HAP-1 (cell line): ENCODE results near the gene PAH.

Experiments used
- DNase-seq, 2 experiments: peaks; one replicate each; pipeline ENCODE4 v3.0.0-alpha.2; 2016 to 2020; ENCODE audit warnings: low spot score in 2 of 2
- H3K27me3 ChIP-seq: fragments of 250-450 bp; sonication (Bioruptor Pico); 2 replicates; pipeline ENCODE4 v1.5.1; 2020; ENCODE audit warnings: low read depth, mild to moderate bottlenecking, moderate library complexity
- H3K36me3 ChIP-seq: fragments of 250-450 bp; sonication (Bioruptor Pico); replicated peaks from 2 replicates; pipeline ENCODE4 v1.5.1; 2020; ENCODE audit warnings: mild to moderate bottlenecking
- H3K4me1 ChIP-seq: fragments of 250-450 bp; sonication (Bioruptor Pico); 2 replicates; pipeline ENCODE4 v1.5.1; 2020; ENCODE audit warnings: mild to moderate bottlenecking
- H3K4me3 ChIP-seq: fragments of 250-450 bp; sonication (Bioruptor Pico); 2 replicates; pipeline ENCODE4 v1.5.1; 2020; ENCODE audit warnings: mild to moderate bottlenecking, moderate library complexity
- H3K9me3 ChIP-seq: fragments of 250-450 bp; sonication (Bioruptor Pico); 2 replicates; pipeline ENCODE4 v1.5.1; 2020; ENCODE audit warnings: mild to moderate bottlenecking, moderate library complexity
- in situ Hi-C: fragments of 300-500 bp; cut with MboI; formaldehyde crosslinking; loops from 3 replicates; pipeline ENCODE4 v1.14.3; 2020; ENCODE audit warnings: low sequenced_read_pairs, inconsistent platforms, mixed read lengths

Gene PAH

GRCh38 chr12:102957339-102958050, 40.5 kb upstream of the PAH start, which contains the start of gene ASCL1:
TSS of gene ASCL1 (plus strand) at chr12:102957674. CDS start at chr12:102958245, 571 bp downstream.
- DNase-seq, result no peak
- Histone ChIP-seq H3K4me3 (no peak within 1 kb of the TSS), H3K27me3 (peaks cover 32% of the 10 kb centered on the region), H3K36me3 (no peaks in the 10 kb centered on the region), H3K9me3 (no peaks in the 10 kb centered on the region), H3K4me1 (no peaks in the 10 kb centered on the region)
- in situ Hi-C loops, result no loop called here

GRCh38 chr12:102956738-102957327, 39.8 kb upstream of the PAH start:
- no peak for DNase-seq
- no peak overlapping the region for H3K4me3 ChIP-seq
- no peaks in the 10 kb centered on the region for H3K36me3 ChIP-seq
- in situ Hi-C loops, result no loop called here
- peaks cover 30% of the 10 kb centered on the region for H3K27me3 ChIP-seq
- no peaks in the 10 kb centered on the region for H3K4me1 ChIP-seq
- H3K9me3 ChIP-seq, result no peaks in the 10 kb centered on the region

- H3K9me3 ChIP-seq, result no peaks in the 10 kb centered on the region
- no peak for DNase-seq
- H3K4me1 ChIP-seq, result no peaks in the 10 kb centered on the region
- no peak overlapping the region for H3K4me3 ChIP-seq
- in situ Hi-C loops, result no loop called here
- peaks cover 24% of the 10 kb centered on the region for H3K27me3 ChIP-seq
- H3K36me3 ChIP-seq, result no peaks in the 10 kb centered on the region
These were observed 39.1 kb upstream of the PAH start for GRCh38 chr12:102955926-102956737.

DNA sequence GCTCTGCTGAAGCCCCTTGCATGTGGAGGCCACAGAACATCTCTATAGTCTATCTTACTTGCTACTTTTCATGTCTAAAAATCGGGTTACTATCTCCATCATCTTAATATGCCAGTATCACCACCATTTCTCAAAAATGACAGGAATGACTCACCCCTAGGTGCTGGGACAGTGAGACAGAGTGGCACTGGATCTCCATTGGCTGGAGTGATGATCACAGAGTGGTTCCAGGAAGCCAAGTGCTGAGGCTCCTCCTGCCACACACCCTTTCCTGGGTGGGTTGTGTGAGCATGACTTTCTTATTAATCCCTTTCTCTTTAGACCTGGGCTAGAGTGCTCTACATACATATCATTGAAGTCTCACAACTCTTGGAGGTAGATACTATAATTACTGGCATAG, 37.1 kb upstream of the PAH start:
- Histone ChIP-seq H3K27me3 (peaks cover 16% of the 10 kb centered on the region), H3K9me3 (no peaks in the 10 kb centered on the region), H3K36me3 (no peaks in the 10 kb centered on the region), H3K4me3 (no peak overlapping the region), H3K4me1 (no peaks in the 10 kb centered on the region)
- in situ Hi-C loops, result no loop called here
- DNase-seq, result no peak

GRCh38 chr12:102953221-102953620, 36.2 kb upstream of the PAH start:
- Histone ChIP-seq H3K4me3 (no peak overlapping the region), H3K4me1 (no peaks in the 10 kb centered on the region), H3K27me3 (peaks cover 11% of the 10 kb centered on the region), H3K36me3 (no peaks in the 10 kb centered on the region), H3K9me3 (no peaks in the 10 kb centered on the region)
- DNase-seq, result no peak
- in situ Hi-C loops, result no loop called here

GRCh38 chr12:102951841-102952240, 34.8 kb upstream of the PAH start:
- in situ Hi-C loops, result no loop called here
- no peak overlapping the region for H3K4me3 ChIP-seq
- no peak for DNase-seq
- peaks cover 11% of the 10 kb centered on the region for H3K27me3 ChIP-seq
- no peaks in the 10 kb centered on the region for H3K4me1 ChIP-seq
- H3K9me3 ChIP-seq, result no peaks in the 10 kb centered on the region
- no peaks in the 10 kb centered on the region for H3K36me3 ChIP-seq

- Histone ChIP-seq H3K9me3 (no peaks in the 10 kb centered on the region), H3K4me3 (no peak overlapping the region), H3K36me3 (no peaks in the 10 kb centered on the region), H3K4me1 (no peaks in the 10 kb centered on the region), H3K27me3 (peaks cover 11% of the 10 kb centered on the region)
- in situ Hi-C loops, result no loop called here
- DNase-seq, result no peak
These were observed 34.0 kb upstream of the PAH start for GRCh38 chr12:102950950-102951619.

DNA sequence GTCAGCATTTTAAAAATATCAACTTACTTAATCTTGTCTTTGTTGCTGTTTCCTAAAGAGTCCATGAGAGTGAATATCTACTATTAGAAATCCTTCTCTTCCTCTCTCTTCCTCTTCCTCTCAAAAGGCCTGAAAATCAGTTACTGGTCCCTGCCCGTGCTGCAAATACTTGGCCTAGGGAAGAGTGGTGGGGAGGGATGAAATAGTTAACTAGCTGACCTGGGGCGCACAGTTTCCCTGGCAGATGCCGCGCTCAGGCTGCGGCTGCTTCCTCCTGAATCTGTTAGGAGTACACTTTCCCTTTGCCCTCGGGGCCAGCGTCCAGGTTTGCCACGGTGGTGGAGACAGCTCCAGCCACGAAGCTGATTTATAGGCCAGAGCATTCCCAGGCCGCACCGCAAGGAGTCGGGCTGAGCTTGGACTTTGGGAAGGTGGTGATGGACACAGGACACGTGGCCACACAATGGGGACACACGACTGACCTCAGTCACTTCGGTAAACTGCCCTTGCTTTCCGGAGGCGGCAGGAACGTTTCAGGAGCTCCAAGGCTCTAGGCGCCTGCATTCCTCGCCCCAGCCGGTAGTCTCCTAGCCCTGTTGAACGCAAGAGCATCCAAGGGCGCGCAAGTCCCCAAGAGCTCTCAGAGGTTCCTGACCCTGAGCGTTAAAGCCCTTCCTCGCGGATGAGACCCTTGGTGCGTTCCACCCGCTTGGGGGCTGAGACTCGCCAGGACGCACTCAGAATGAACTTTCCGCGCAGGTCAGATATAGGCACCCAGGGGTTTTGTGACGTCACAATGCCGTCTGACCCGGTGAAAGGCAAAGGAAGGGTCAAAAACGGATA, 33.3 kb upstream of the PAH start:
- no peaks in the 10 kb centered on the region for H3K4me1 ChIP-seq
- H3K27me3 ChIP-seq, result peaks cover 11% of the 10 kb centered on the region
- DNase-seq, result no peak
- H3K36me3 ChIP-seq, result no peaks in the 10 kb centered on the region
- H3K9me3 ChIP-seq, result no peaks in the 10 kb centered on the region
- in situ Hi-C loops, result no loop called here
- no peak overlapping the region for H3K4me3 ChIP-seq

GRCh38 chr12:102948941-102949352, 31.9 kb upstream of the PAH start:
- Histone ChIP-seq H3K36me3 (no peaks in the 10 kb centered on the region), H3K9me3 (no peaks in the 10 kb centered on the region), H3K4me3 (no peak overlapping the region), H3K27me3 (peaks cover 11% of the 10 kb centered on the region), H3K4me1 (no peaks in the 10 kb centered on the region)
- peak; percentile 28 to 80 for DNase-seq
- in situ Hi-C loops, result loop anchor here (10.0 kb wide), 1 partner anchor 596 kb away; no protein-coding TSS in a partner anchor

DNA sequence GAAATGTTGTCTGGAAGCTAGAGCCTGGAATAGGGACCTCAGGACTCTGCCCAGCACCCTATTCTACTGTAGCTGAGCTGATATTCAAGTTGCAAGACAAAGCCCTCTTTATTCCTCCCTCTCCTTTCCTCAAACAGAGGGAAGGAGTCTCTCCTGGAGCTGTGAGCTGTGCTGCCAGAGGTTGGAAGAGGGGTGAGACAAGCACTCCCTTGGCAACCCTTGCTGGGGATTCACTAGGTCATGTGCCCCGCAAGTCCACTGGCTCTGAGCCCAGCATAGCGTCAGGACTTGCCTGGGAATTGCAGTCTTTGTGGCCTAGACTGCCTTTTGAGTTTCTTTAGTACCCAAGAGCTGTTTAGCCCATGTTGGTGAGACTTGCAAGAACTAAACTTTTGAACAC, 29.0 kb upstream of the PAH start:
- no peak for DNase-seq
- H3K27me3 ChIP-seq, result peaks cover 10% of the 10 kb centered on the region
- in situ Hi-C loops, result loop anchor here (10.0 kb wide), 1 partner anchor 599 kb away; no protein-coding TSS in a partner anchor
- H3K4me3 ChIP-seq, result no peak overlapping the region
- H3K4me1 ChIP-seq, result no peaks in the 10 kb centered on the region
- H3K36me3 ChIP-seq, result no peaks in the 10 kb centered on the region
- H3K9me3 ChIP-seq, result no peaks in the 10 kb centered on the region

GRCh38 chr12:102939670-102940222, 22.7 kb upstream of the PAH start:
- Histone ChIP-seq H3K36me3 (no peaks in the 10 kb centered on the region), H3K4me3 (no peak overlapping the region), H3K27me3 (no peaks in the 10 kb centered on the region), H3K9me3 (no peaks in the 10 kb centered on the region), H3K4me1 (no peaks in the 10 kb centered on the region)
- no peak for DNase-seq
- in situ Hi-C loops, result loop anchor here (10.0 kb wide), 1 partner anchor 605 kb away; no protein-coding TSS in a partner anchor

DNA sequence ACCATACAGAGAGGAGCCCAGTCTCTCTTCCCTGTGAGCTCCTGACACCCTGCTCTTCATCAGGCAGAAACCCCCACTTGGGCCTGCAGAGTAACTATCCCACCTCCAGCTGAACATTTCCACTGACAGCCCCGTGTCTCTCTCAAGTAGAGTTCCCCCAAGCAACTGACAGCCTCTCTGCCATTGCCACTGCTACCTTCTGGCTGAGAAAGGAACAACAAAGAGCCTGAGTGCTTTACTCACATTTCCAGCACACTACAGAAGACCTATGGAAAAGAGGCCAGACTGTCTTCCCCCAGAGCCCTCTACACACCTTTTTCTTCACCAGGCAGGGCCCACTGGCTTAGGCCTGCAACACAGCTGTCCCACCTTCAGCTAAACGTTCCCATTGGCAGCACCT, 22.0 kb upstream of the PAH start:
- Histone ChIP-seq H3K9me3 (no peaks in the 10 kb centered on the region), H3K4me1 (no peaks in the 10 kb centered on the region), H3K36me3 (no peaks in the 10 kb centered on the region), H3K4me3 (no peak overlapping the region), H3K27me3 (no peaks in the 10 kb centered on the region)
- no peak for DNase-seq
- in situ Hi-C loops, result no loop called here
